ENCODE results near the gene MEIKIN.

GRCh38 chr5:131988601-131989000, 43.1 kb upstream of the MEIKIN start:
- TF ChIP-seq RAD21 (IDR thresholded peaks at IDR 0.05; ENCODE audit: low read depth) (no peak), NFIC (IDR thresholded peaks at IDR 0.05) (no peak), TAF1 (IDR thresholded peaks at IDR 0.05; ENCODE audit: low read depth) (no peak), CEBPB (IDR thresholded peaks at IDR 0.05) (no peak), TCF12 (IDR thresholded peaks at IDR 0.05; ENCODE audit: low read depth) (no peak)
- TF ChIP-seq, protein P1, sequence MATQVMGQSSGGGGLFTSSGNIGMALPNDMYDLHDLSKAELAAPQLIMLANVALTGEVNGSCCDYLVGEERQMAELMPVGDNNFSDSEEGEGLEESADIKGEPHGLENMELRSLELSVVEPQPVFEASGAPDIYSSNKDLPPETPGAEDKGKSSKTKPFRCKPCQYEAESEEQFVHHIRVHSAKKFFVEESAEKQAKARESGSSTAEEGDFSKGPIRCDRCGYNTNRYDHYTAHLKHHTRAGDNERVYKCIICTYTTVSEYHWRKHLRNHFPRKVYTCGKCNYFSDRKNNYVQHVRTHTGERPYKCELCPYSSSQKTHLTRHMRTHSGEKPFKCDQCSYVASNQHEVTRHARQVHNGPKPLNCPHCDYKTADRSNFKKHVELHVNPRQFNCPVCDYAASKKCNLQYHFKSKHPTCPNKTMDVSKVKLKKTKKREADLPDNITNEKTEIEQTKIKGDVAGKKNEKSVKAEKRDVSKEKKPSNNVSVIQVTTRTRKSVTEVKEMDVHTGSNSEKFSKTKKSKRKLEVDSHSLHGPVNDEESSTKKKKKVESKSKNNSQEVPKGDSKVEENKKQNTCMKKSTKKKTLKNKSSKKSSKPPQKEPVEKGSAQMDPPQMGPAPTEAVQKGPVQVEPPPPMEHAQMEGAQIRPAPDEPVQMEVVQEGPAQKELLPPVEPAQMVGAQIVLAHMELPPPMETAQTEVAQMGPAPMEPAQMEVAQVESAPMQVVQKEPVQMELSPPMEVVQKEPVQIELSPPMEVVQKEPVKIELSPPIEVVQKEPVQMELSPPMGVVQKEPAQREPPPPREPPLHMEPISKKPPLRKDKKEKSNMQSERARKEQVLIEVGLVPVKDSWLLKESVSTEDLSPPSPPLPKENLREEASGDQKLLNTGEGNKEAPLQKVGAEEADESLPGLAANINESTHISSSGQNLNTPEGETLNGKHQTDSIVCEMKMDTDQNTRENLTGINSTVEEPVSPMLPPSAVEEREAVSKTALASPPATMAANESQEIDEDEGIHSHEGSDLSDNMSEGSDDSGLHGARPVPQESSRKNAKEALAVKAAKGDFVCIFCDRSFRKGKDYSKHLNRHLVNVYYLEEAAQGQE (IDR thresholded peaks at IDR 0.05; ENCODE audit: low read depth): no peak
- TF ChIP-seq, protein P2, sequence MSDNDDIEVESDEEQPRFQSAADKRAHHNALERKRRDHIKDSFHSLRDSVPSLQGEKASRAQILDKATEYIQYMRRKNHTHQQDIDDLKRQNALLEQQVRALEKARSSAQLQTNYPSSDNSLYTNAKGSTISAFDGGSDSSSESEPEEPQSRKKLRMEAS (IDR thresholded peaks at IDR 0.05): no peak

Data from Ishikawa (cell line).